B cell (primary cell): Measurements from ENCODE around the gene CCDC110.

Source experiments
- CTCF ChIP-seq: fragments of 200-600 bp; IDR thresholded peaks from one replicate; pipeline ENCODE4 v1.8.0; 2022; ENCODE audit warnings: antibody characterized with exemption, mild to moderate bottlenecking
- EZH2 ChIP-seq: IDR thresholded peaks from 2 replicates; pipeline ENCODE4 v1.6.1; 2012; ENCODE audit warnings: borderline replicate concordance, low read depth, mild to moderate bottlenecking, moderate library complexity, low read length; ENCODE audit not compliant: insufficient read depth, poor library complexity, severe bottlenecking

GRCh38 chr4:185513489-185514181, 42.1 kb upstream of the CCDC110 start:
- TF ChIP-seq EZH2 (no peak), CTCF (no peak)
